Keratinocyte (primary cell): ENCODE data around the gene CNTNAP2. TPM values are rescaled to one million over a fixed set of nuclear protein-coding genes. Genes with fewer than 3 reads are reported as not detected.

Experiments
- DNase-seq: peaks from one replicate; pipeline ENCODE4 v3.0.0-alpha.2; 2011; ENCODE audit warnings: low read depth, missing footprints, low spot score
- FAIRE-seq: peaks from 2 replicates; lab custom pipeline; 2011; peaks lifted over from hg19 to GRCh38; lab: Jason Lieb, UNC
- H2AFZ ChIP-seq: 2 replicates; pipeline ENCODE4 v1.6.0; 2012; ENCODE audit warnings: low read length, control low read depth, inconsistent platforms; ENCODE audit not compliant: control insufficient read depth
- H3K27ac ChIP-seq: 2 replicates; pipeline ENCODE4 v1.5.1; 2011; ENCODE audit warnings: low read length; ENCODE audit not compliant: control insufficient read depth, insufficient read depth
- H3K27me3 ChIP-seq: 3 replicates; pipeline ENCODE4 v1.6.0; 2011; ENCODE audit warnings: low read length; ENCODE audit not compliant: control insufficient read depth, insufficient read depth; ENCODE audit errors: extremely low read depth
- H3K36me3 ChIP-seq, 2 experiments: 2 replicates in 1 of 2; 3 replicates in 1 of 2; pipeline ENCODE4 v1.5.1; 2011; ENCODE audit warnings: low read length in 2 of 2, mild to moderate bottlenecking in 1 of 2; ENCODE audit not compliant: control insufficient read depth in 2 of 2, insufficient read depth in 2 of 2; ENCODE audit errors: extremely low read depth in 1 of 2
- H3K4me1 ChIP-seq: 3 replicates; pipeline ENCODE4 v1.5.1; 2011; ENCODE audit warnings: low read length; ENCODE audit not compliant: control insufficient read depth, insufficient read depth; ENCODE audit errors: extremely low read depth
- H3K4me2 ChIP-seq: 3 replicates; pipeline ENCODE4 v1.6.0; 2011; ENCODE audit warnings: low read depth, low read length; ENCODE audit not compliant: control insufficient read depth, insufficient read depth; ENCODE audit errors: extremely low read depth
- H3K4me3 ChIP-seq, 3 experiments: fragments of 200-600 bp in 1 of 3; sonication (generic) in 1 of 3; 2 replicates in 2 of 3; 3 replicates in 1 of 3; pipeline ENCODE4 v1.5.1; 2011 to 2016; ENCODE audit warnings: low read length in 3 of 3, mild to moderate bottlenecking in 3 of 3, control low read depth in 2 of 3, inconsistent platforms in 1 of 3, low read depth in 1 of 3, mixed read lengths in 1 of 3, mixed run types in 1 of 3, moderate library complexity in 1 of 3; ENCODE audit not compliant: control insufficient read depth in 2 of 3, insufficient read depth in 2 of 3; ENCODE audit errors: extremely low read depth in 1 of 3
- H3K79me2 ChIP-seq: 2 replicates; pipeline ENCODE4 v1.6.0; 2012; ENCODE audit warnings: low read length; ENCODE audit not compliant: control insufficient read depth, insufficient read depth
- H3K9ac ChIP-seq: 3 replicates; pipeline ENCODE4 v1.6.0; 2011; ENCODE audit warnings: low read length; ENCODE audit not compliant: control insufficient read depth, insufficient read depth; ENCODE audit errors: extremely low read depth
- H3K9me1 ChIP-seq: 3 replicates; pipeline ENCODE4 v1.6.0; 2011; ENCODE audit warnings: low read length; ENCODE audit not compliant: control insufficient read depth, insufficient read depth; ENCODE audit errors: extremely low read depth
- H3K9me3 ChIP-seq: 2 replicates; pipeline ENCODE4 v1.5.1; 2012; ENCODE audit warnings: low read depth, low read length; ENCODE audit not compliant: control insufficient read depth
- H4K20me1 ChIP-seq: 3 replicates; pipeline ENCODE4 v1.6.0; 2011; ENCODE audit warnings: low read length; ENCODE audit not compliant: control insufficient read depth, insufficient read depth; ENCODE audit errors: extremely low read depth
- EZH2 ChIP-seq: IDR thresholded peaks from one replicate; pipeline ENCODE4 v1.6.1; 2012; ENCODE audit warnings: inconsistent platforms, mild to moderate bottlenecking, low read length, moderate library complexity
- dilution Hi-C: fragments of 300-500 bp; cut with MboI; formaldehyde crosslinking; loops from one replicate; pipeline ENCODE4 v1.7.0; 2020; ENCODE audit warnings: low sequenced_read_pairs; ENCODE audit not compliant: extremely low pct_ligation_motif_present
- polyA plus RNA-seq, 5 experiments: library from polyadenylated mRNA; depleted of rRNA in 3 of 5; stranded (reverse) in 3 of 5; stranded (forward) in 1 of 5; unstranded in 1 of 5; fragments of >200 nt; gene quantifications; 1 replicate in 1 of 5; 2 replicates in 3 of 5; 3 replicates in 1 of 5; pipeline versions ENCODE4 v1.2.1 to v1.2.3, GENCODE V29; 2011 to 2012; ENCODE audit warnings: missing spikeins in 2 of 5, low read depth in 1 of 5, low replicate concordance in 1 of 5
- TF ChIP-seq, protein P1 (sequence below), 3 experiments: IDR thresholded peaks in 1 of 3; conservative IDR thresholded peaks in 1 of 3; optimal IDR thresholded peaks in 1 of 3; 2 replicates in 2 of 3; 3 replicates in 1 of 3; pipeline versions ENCODE3 to v1.5.1; 2011; ENCODE audit warnings: low read length in 3 of 3, mild to moderate bottlenecking in 3 of 3, moderate library complexity in 2 of 3, control low read depth in 1 of 3, inconsistent platforms in 1 of 3; ENCODE audit not compliant: insufficient read depth in 2 of 3; ENCODE audit errors: extremely low read depth in 1 of 3

CNTNAP2 gene
- polyA plus RNA-seq, 1 donor (not counting 4 experiments of a cell fraction or from before 2014, with no cell fraction given), result 1.4 TPM

GRCh38 chr7:146321301-146321700 lies 204.7 kb downstream of the CNTNAP2 start:
- Histone ChIP-seq H3K27ac (no peak overlapping the region), H3K4me3 (no peak overlapping the region), H3K36me3 (no peaks in the 10 kb centered on the region), H3K27me3 (no peaks in the 10 kb centered on the region), H3K9me1 (no peaks in the 10 kb centered on the region), H3K79me2 (no peaks in the 10 kb centered on the region), H3K4me2 (no peak overlapping the region), H3K9ac (no peak overlapping the region), H4K20me1 (no peaks in the 10 kb centered on the region), H3K4me1 (no peaks in the 10 kb centered on the region), H2AFZ (no peak overlapping the region), H3K9me3 (peaks cover 2% of the 10 kb centered on the region)
- DNase-seq (no peak), FAIRE-seq (no peak)
- TF ChIP-seq, protein P1, sequence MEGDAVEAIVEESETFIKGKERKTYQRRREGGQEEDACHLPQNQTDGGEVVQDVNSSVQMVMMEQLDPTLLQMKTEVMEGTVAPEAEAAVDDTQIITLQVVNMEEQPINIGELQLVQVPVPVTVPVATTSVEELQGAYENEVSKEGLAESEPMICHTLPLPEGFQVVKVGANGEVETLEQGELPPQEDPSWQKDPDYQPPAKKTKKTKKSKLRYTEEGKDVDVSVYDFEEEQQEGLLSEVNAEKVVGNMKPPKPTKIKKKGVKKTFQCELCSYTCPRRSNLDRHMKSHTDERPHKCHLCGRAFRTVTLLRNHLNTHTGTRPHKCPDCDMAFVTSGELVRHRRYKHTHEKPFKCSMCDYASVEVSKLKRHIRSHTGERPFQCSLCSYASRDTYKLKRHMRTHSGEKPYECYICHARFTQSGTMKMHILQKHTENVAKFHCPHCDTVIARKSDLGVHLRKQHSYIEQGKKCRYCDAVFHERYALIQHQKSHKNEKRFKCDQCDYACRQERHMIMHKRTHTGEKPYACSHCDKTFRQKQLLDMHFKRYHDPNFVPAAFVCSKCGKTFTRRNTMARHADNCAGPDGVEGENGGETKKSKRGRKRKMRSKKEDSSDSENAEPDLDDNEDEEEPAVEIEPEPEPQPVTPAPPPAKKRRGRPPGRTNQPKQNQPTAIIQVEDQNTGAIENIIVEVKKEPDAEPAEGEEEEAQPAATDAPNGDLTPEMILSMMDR (optimal IDR thresholded peaks at IDR 0.05 in 1 of 3, IDR thresholded peaks at IDR 0.05 in 1 of 3, conservative IDR thresholded peaks at IDR 0.05 in 1 of 3; ENCODE audit: extremely low read depth in 1 of 3, insufficient read depth in 2 of 3, low read length in 3 of 3), result no peak
- TF ChIP-seq EZH2, result no peak
- dilution Hi-C loops, result no loop called here

DNA sequence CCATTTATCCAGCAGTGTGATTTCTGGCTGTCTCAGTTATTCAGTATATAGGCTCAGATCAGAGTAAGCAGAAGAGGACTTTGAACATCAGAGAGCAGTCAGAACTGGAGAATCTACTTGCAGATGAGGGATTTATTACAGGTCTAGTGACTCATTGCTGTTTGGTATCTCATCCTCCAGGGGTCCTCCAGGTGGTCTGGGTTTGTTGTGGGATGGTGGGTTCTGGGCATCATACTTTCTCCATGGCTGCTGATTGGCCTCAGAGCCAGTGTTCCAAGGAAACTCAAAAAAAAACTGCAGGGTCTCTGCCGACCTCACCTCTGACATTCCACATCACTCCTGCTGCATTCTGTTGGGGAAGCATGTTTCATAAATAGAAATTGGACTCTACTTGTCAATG lies 214.8 kb downstream of the CNTNAP2 start:
- Histone ChIP-seq H3K36me3 (no peaks in the 10 kb centered on the region), H3K9ac (no peak overlapping the region), H2AFZ (no peak overlapping the region), H3K79me2 (no peaks in the 10 kb centered on the region), H3K4me3 (no peak overlapping the region), H3K27ac (no peak overlapping the region), H3K27me3 (no peaks in the 10 kb centered on the region), H4K20me1 (no peaks in the 10 kb centered on the region), H3K4me1 (no peaks in the 10 kb centered on the region), H3K4me2 (no peak overlapping the region), H3K9me1 (no peaks in the 10 kb centered on the region), H3K9me3 (no peaks in the 10 kb centered on the region)
- no peak for TF ChIP-seq EZH2
- TF ChIP-seq, protein P1 (optimal IDR thresholded peaks at IDR 0.05 in 1 of 3, IDR thresholded peaks at IDR 0.05 in 1 of 3, conservative IDR thresholded peaks at IDR 0.05 in 1 of 3; ENCODE audit: extremely low read depth in 1 of 3, insufficient read depth in 2 of 3, low read length in 3 of 3), result no peak
- no peak for FAIRE-seq
- dilution Hi-C loops, result no loop called here
- DNase-seq, result no peak
